ENCODE measurements around the gene EIPR1.

Gene EIPR1

GRCh38 chr2:3257826-3258225, 119.8 kb downstream of the EIPR1 start:
- H3K9ac ChIP-seq (ENCODE audit: low read length in 2 of 2) = no peak overlapping the region
- no peaks in the 10 kb centered on the region for H3K27me3 ChIP-seq (ENCODE audit: control insufficient read depth in 1 of 2, insufficient read depth in 2 of 2, low read length in 2 of 2)
- H3K4me3 ChIP-seq (ENCODE audit: low read length in 2 of 2) = no peak overlapping the region
- no peak overlapping the region for H3K27ac ChIP-seq (ENCODE audit: low read length)
- H3K36me3 ChIP-seq (ENCODE audit: control insufficient read depth in 2 of 2, insufficient read depth in 2 of 2, low read length in 2 of 2) = peaks cover 2 to 4% of the 10 kb centered on the region in 2 donors
- no peaks in the 10 kb centered on the region for H3K9me3 ChIP-seq (ENCODE audit: control insufficient read depth in 2 of 2, low read length in 2 of 2)
- no peaks in the 10 kb centered on the region for H3K4me1 ChIP-seq (ENCODE audit: control insufficient read depth, insufficient read depth, low read length)

GRCh38 chr2:3257166-3257565, 120.5 kb downstream of the EIPR1 start:
- Histone ChIP-seq H3K36me3 (ENCODE audit: control insufficient read depth in 2 of 2, insufficient read depth in 2 of 2, low read length in 2 of 2) (peaks cover 2 to 4% of the 10 kb centered on the region in 2 donors), H3K4me1 (ENCODE audit: control insufficient read depth, insufficient read depth, low read length) (no peaks in the 10 kb centered on the region), H3K9ac (ENCODE audit: low read length in 2 of 2) (no peak overlapping the region), H3K27ac (ENCODE audit: low read length) (no peak overlapping the region), H3K27me3 (ENCODE audit: control insufficient read depth in 1 of 2, insufficient read depth in 2 of 2, low read length in 2 of 2) (no peaks in the 10 kb centered on the region), H3K9me3 (ENCODE audit: control insufficient read depth in 2 of 2, low read length in 2 of 2) (no peaks in the 10 kb centered on the region), H3K4me3 (ENCODE audit: low read length in 2 of 2) (no peak overlapping the region)

- Histone ChIP-seq H3K9me3 (ENCODE audit: control insufficient read depth in 2 of 2, low read length in 2 of 2) (no peaks in the 10 kb centered on the region), H3K27me3 (ENCODE audit: control insufficient read depth in 1 of 2, insufficient read depth in 2 of 2, low read length in 2 of 2) (no peaks in the 10 kb centered on the region), H3K27ac (ENCODE audit: low read length) (no peak overlapping the region), H3K9ac (ENCODE audit: low read length in 2 of 2) (no peak overlapping the region), H3K36me3 (ENCODE audit: control insufficient read depth in 2 of 2, insufficient read depth in 2 of 2, low read length in 2 of 2) (peaks cover 2 to 4% of the 10 kb centered on the region in 2 donors), H3K4me3 (ENCODE audit: low read length in 2 of 2) (no peak overlapping the region), H3K4me1 (ENCODE audit: control insufficient read depth, insufficient read depth, low read length) (no peaks in the 10 kb centered on the region)
Measured at GRCh38 chr2:3256605-3257004, 121.0 kb downstream of the EIPR1 start.

DNA sequence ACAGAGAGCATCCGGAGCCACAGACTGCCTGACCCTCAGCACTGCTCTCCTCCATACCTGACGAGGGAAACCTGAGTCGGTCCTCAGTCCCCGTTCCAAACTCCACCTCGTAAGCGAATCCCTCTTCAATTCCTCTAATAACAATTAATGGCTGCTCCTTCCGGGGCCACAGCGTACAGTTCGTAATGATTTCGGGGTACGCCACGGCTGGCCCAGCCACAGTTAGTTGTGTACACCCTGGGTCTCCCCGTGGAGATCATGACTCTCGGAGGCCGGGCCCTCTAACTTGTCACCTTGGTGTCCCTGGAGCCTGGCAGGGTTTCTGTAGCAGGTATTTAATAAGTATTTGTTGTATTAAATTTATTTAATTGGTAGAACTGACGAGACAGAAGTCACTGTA, 121.5 kb downstream of the EIPR1 start:
- no peak overlapping the region for H3K27ac ChIP-seq (ENCODE audit: low read length)
- no peak overlapping the region for H3K9ac ChIP-seq (ENCODE audit: low read length in 2 of 2)
- no peak overlapping the region for H3K4me3 ChIP-seq (ENCODE audit: low read length in 2 of 2)
- H3K27me3 ChIP-seq (ENCODE audit: control insufficient read depth in 1 of 2, insufficient read depth in 2 of 2, low read length in 2 of 2) = no peaks in the 10 kb centered on the region
- H3K9me3 ChIP-seq (ENCODE audit: control insufficient read depth in 2 of 2, low read length in 2 of 2) = no peaks in the 10 kb centered on the region
- H3K4me1 ChIP-seq (ENCODE audit: control insufficient read depth, insufficient read depth, low read length) = no peaks in the 10 kb centered on the region
- peaks cover 2 to 4% of the 10 kb centered on the region in 2 donors for H3K36me3 ChIP-seq (ENCODE audit: control insufficient read depth in 2 of 2, insufficient read depth in 2 of 2, low read length in 2 of 2)

DNA sequence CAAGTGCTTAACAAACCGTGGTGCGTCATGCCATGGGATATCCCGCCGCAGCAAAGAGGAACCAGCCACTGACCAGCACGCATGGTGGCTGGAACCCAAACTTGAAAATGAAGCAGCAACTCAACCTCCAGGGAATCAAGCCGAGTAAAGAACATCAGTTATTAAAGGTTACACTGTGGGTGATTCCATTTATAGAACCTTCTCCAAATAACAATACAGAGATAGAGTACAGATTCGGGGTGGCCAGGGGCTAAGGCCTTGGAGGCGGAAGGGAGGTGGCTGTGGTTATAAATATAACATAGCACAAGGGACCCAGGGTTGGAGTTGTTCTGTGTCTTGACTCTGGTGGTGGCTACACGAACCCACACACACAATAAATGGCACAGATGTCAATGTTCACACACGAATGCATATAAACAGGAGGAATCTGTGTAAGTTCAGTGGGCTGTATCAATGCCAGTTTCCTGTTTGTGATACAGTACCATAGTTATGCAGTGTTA, 123.1 kb downstream of the EIPR1 start:
- no peak overlapping the region for H3K9ac ChIP-seq (ENCODE audit: low read length in 2 of 2)
- peaks cover 4 to 5% of the 10 kb centered on the region in 2 donors for H3K36me3 ChIP-seq (ENCODE audit: control insufficient read depth in 2 of 2, insufficient read depth in 2 of 2, low read length in 2 of 2)
- H3K27ac ChIP-seq (ENCODE audit: low read length) = no peak overlapping the region
- H3K27me3 ChIP-seq (ENCODE audit: control insufficient read depth in 1 of 2, insufficient read depth in 2 of 2, low read length in 2 of 2) = no peaks in the 10 kb centered on the region
- H3K9me3 ChIP-seq (ENCODE audit: control insufficient read depth in 2 of 2, low read length in 2 of 2) = peaks cover 0 to 11% of the 10 kb centered on the region in 2 donors
- H3K4me1 ChIP-seq (ENCODE audit: control insufficient read depth, insufficient read depth, low read length) = no peaks in the 10 kb centered on the region
- no peak overlapping the region for H3K4me3 ChIP-seq (ENCODE audit: low read length in 2 of 2)

GRCh38 chr2:3253913-3254441, 123.6 kb downstream of the EIPR1 start:
- Histone ChIP-seq H3K27ac (ENCODE audit: low read length) (no peak overlapping the region), H3K9ac (ENCODE audit: low read length in 2 of 2) (no peak overlapping the region), H3K4me1 (ENCODE audit: control insufficient read depth, insufficient read depth, low read length) (no peaks in the 10 kb centered on the region), H3K9me3 (ENCODE audit: control insufficient read depth in 2 of 2, low read length in 2 of 2) (peaks cover 0 to 16% of the 10 kb centered on the region in 2 donors), H3K36me3 (ENCODE audit: control insufficient read depth in 2 of 2, insufficient read depth in 2 of 2, low read length in 2 of 2) (peaks cover 4 to 7% of the 10 kb centered on the region in 2 donors), H3K4me3 (ENCODE audit: low read length in 2 of 2) (no peak overlapping the region), H3K27me3 (ENCODE audit: control insufficient read depth in 1 of 2, insufficient read depth in 2 of 2, low read length in 2 of 2) (no peaks in the 10 kb centered on the region)

GRCh38 chr2:3251946-3252345, 125.7 kb downstream of the EIPR1 start:
- Histone ChIP-seq H3K9ac (ENCODE audit: low read length in 2 of 2) (no peak overlapping the region), H3K36me3 (ENCODE audit: control insufficient read depth in 2 of 2, insufficient read depth in 2 of 2, low read length in 2 of 2) (peaks cover 4 to 8% of the 10 kb centered on the region in 2 donors), H3K27me3 (ENCODE audit: control insufficient read depth in 1 of 2, insufficient read depth in 2 of 2, low read length in 2 of 2) (no peaks in the 10 kb centered on the region), H3K4me3 (ENCODE audit: low read length in 2 of 2) (no peak overlapping the region), H3K4me1 (ENCODE audit: control insufficient read depth, insufficient read depth, low read length) (no peaks in the 10 kb centered on the region), H3K9me3 (ENCODE audit: control insufficient read depth in 2 of 2, low read length in 2 of 2) (peaks cover 2 to 18% of the 10 kb centered on the region in 2 donors), H3K27ac (ENCODE audit: low read length) (no peak overlapping the region)

DNA sequence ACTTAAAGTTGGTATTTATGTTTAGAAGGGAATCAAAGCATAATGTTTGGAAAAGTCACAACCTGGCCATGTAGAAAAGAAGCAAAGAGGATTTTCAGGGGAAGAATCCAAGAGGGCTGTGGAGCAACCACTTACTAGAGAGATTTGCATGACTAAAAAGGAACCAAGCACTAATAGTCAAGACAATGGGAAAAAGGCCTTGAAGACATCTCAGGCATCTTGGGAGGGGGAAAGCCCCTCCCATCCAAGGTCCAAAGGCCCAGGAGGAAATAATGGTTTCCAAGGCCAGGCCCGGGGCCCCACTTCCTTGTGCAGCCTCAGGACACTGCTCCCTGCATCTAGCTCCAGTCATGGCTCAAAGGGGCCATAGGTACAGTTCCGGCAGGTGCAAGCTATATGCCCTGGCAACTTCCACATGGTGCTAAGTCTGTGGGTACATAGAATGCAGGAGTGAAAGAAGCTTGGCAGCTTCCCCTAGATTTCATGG, 128.1 kb downstream of the EIPR1 start:
- Histone ChIP-seq H3K27me3 (ENCODE audit: control insufficient read depth in 1 of 2, insufficient read depth in 2 of 2, low read length in 2 of 2) (no peaks in the 10 kb centered on the region), H3K9me3 (ENCODE audit: control insufficient read depth in 2 of 2, low read length in 2 of 2) (peaks cover 2 to 18% of the 10 kb centered on the region in 2 donors), H3K9ac (ENCODE audit: low read length in 2 of 2) (no peak overlapping the region), H3K4me1 (ENCODE audit: control insufficient read depth, insufficient read depth, low read length) (no peaks in the 10 kb centered on the region), H3K27ac (ENCODE audit: low read length) (no peak overlapping the region), H3K4me3 (ENCODE audit: low read length in 2 of 2) (no peak overlapping the region), H3K36me3 (ENCODE audit: control insufficient read depth in 2 of 2, insufficient read depth in 2 of 2, low read length in 2 of 2) (peaks cover 4 to 8% of the 10 kb centered on the region in 2 donors)

- Histone ChIP-seq H3K27ac (ENCODE audit: low read length) (no peak overlapping the region), H3K9ac (ENCODE audit: low read length in 2 of 2) (no peak overlapping the region), H3K27me3 (ENCODE audit: control insufficient read depth in 1 of 2, insufficient read depth in 2 of 2, low read length in 2 of 2) (no peaks in the 10 kb centered on the region), H3K4me1 (ENCODE audit: control insufficient read depth, insufficient read depth, low read length) (no peaks in the 10 kb centered on the region), H3K36me3 (ENCODE audit: control insufficient read depth in 2 of 2, insufficient read depth in 2 of 2, low read length in 2 of 2) (peaks cover 2 to 7% of the 10 kb centered on the region in 2 donors), H3K9me3 (ENCODE audit: control insufficient read depth in 2 of 2, low read length in 2 of 2) (peaks cover 2 to 18% of the 10 kb centered on the region in 2 donors), H3K4me3 (ENCODE audit: low read length in 2 of 2) (no peak overlapping the region)
Measured at GRCh38 chr2:3248754-3249475, 128.7 kb downstream of the EIPR1 start.

GRCh38 chr2:3246928-3247714, 130.5 kb downstream of the EIPR1 start:
- Histone ChIP-seq H3K36me3 (ENCODE audit: control insufficient read depth in 2 of 2, insufficient read depth in 2 of 2, low read length in 2 of 2) (peaks cover 0 to 5% of the 10 kb centered on the region in 2 donors), H3K4me3 (ENCODE audit: low read length in 2 of 2) (no peak overlapping the region), H3K27ac (ENCODE audit: low read length) (no peak overlapping the region), H3K4me1 (ENCODE audit: control insufficient read depth, insufficient read depth, low read length) (no peaks in the 10 kb centered on the region), H3K9me3 (ENCODE audit: control insufficient read depth in 2 of 2, low read length in 2 of 2) (peaks cover 2 to 18% of the 10 kb centered on the region in 2 donors), H3K9ac (ENCODE audit: low read length in 2 of 2) (no peak overlapping the region), H3K27me3 (ENCODE audit: control insufficient read depth in 1 of 2, insufficient read depth in 2 of 2, low read length in 2 of 2) (no peaks in the 10 kb centered on the region)
